HAP-1 (cell line): ENCODE measurements around the gene PHF2.

Source experiments
- DNase-seq, 2 experiments: peaks; one replicate each; pipeline ENCODE4 v3.0.0-alpha.2; 2016 to 2020; ENCODE audit warnings: low spot score in 2 of 2
- H3K27me3 ChIP-seq: fragments of 250-450 bp; sonication (Bioruptor Pico); 2 replicates; pipeline ENCODE4 v1.5.1; 2020; ENCODE audit warnings: low read depth, mild to moderate bottlenecking, moderate library complexity
- H3K36me3 ChIP-seq: fragments of 250-450 bp; sonication (Bioruptor Pico); replicated peaks from 2 replicates; pipeline ENCODE4 v1.5.1; 2020; ENCODE audit warnings: mild to moderate bottlenecking
- H3K4me1 ChIP-seq: fragments of 250-450 bp; sonication (Bioruptor Pico); 2 replicates; pipeline ENCODE4 v1.5.1; 2020; ENCODE audit warnings: mild to moderate bottlenecking
- H3K4me3 ChIP-seq: fragments of 250-450 bp; sonication (Bioruptor Pico); 2 replicates; pipeline ENCODE4 v1.5.1; 2020; ENCODE audit warnings: mild to moderate bottlenecking, moderate library complexity
- H3K9me3 ChIP-seq: fragments of 250-450 bp; sonication (Bioruptor Pico); 2 replicates; pipeline ENCODE4 v1.5.1; 2020; ENCODE audit warnings: mild to moderate bottlenecking, moderate library complexity
- in situ Hi-C: fragments of 300-500 bp; cut with MboI; formaldehyde crosslinking; loops from 3 replicates; pipeline ENCODE4 v1.14.3; 2020; ENCODE audit warnings: low sequenced_read_pairs, inconsistent platforms, mixed read lengths

Gene PHF2

DNA sequence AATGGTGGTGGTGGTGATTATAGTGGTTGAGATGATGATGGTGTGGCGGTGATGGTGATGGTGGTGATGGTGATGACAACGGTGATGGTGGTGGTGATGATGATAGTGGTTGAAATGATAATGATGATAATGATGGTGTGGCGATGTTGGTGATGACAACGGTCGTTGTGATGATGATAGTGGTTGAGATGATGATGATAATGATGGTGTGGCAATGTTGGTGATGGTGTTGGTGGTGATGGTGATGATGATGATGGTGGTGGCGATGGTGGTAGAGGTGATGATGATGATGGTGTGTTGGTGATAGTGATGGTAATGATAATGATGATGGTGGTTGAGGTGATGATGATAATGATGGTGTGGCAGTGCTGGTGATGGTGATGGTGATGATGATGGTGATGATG is 48.0 kb downstream of the PHF2 start:
- Histone ChIP-seq H3K4me1 (no peaks in the 10 kb centered on the region), H3K9me3 (no peaks in the 10 kb centered on the region; the same call in none of the 2 replicates), H3K4me3 (no peak overlapping the region), H3K27me3 (no peaks in the 10 kb centered on the region), H3K36me3 (no peaks in the 10 kb centered on the region)
- DNase-seq, result no peak
- in situ Hi-C loops, result no loop called here

DNA sequence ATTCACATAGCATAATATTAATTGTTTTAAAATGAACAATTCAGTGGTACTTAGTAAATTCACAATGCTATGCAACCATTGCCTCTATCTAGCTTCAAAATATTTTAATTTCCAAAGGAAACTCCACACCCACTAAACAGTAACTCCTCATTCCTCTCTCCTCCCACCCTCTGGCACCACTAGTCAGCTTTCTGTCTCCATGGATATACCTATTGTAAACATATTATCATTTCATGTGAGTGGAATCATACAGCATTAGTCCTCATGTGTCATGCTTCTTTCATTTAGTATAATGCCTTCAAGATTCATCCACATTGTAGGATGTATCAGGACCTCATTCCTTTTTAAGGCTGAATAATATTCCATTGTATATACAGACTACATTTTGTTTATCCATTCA is 48.6 kb downstream of the PHF2 start:
- in situ Hi-C loops, result no loop called here

DNA sequence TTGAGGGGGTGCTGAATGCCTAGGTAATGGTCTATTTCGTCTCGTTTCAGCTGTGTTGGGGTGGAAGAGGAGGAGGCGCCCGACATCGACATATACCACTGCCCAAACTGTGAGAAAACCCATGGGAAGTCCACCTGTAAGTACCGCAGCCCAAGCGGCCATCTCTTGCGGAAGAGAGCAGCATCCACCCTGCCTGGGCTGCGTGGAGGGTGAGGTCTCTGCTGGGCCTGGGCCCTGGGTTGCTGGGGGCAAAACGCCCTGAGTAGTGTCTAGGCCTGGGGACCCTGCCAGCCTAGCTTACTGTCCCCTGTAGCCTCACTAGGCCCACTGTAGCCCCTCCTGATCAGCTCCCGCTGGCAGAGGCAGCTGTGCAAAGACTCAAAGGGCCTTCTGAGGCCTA is 53.5 kb downstream of the PHF2 start:
- Histone ChIP-seq H3K9me3 (no peaks in the 10 kb centered on the region; the same call in none of the 2 replicates), H3K4me1 (no peaks in the 10 kb centered on the region), H3K27me3 (no peaks in the 10 kb centered on the region), H3K4me3 (no peak overlapping the region), H3K36me3 (no peaks in the 10 kb centered on the region)
- in situ Hi-C loops, result no loop called here
- DNase-seq, result no peak

More for the DNA sequence above, 48.6 kb downstream of the PHF2 start:
- Histone ChIP-seq H3K9me3 (no peaks in the 10 kb centered on the region; the same call in none of the 2 replicates), H3K4me3 (no peak overlapping the region), H3K36me3 (no peaks in the 10 kb centered on the region), H3K4me1 (no peaks in the 10 kb centered on the region), H3K27me3 (no peaks in the 10 kb centered on the region)
- DNase-seq, result no peak

DNA sequence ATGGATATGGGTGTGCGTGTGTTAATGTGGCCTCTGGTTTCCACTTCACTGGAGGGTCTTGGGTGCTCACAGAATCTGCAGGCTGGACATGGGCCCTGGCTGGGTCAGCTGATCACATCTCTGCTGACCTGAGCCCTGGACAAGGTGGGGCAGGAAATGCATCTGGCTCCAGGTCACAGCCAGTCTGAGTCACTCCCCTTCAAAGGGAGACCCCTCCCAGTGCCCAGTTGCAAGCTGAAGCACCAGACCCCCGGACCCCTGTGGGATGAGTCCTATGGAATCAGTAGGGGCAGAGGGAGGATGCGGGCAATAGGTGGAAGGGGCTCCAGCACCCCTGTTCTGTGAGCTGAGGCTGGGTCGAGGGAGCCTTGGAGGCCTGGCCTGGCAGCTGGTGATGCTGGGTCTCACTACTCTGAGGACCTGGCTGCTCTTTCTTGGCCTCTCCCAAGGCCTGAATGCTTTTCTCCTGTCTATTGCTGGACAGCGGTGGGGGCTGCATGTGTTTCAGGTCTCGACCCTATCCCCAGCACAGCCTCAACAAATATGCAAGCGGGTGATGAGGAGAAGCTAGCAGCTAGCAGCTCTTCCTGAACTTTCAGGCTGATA is 54.5 kb downstream of the PHF2 start:
- Histone ChIP-seq H3K27me3 (no peaks in the 10 kb centered on the region), H3K4me3 (no peak overlapping the region), H3K36me3 (no peaks in the 10 kb centered on the region), H3K9me3 (no peaks in the 10 kb centered on the region; the same call in none of the 2 replicates), H3K4me1 (no peaks in the 10 kb centered on the region)
- in situ Hi-C loops, result no loop called here
- no peak for DNase-seq

- Histone ChIP-seq H3K36me3 (peaks cover 9% of the 10 kb centered on the region), H3K4me1 (no peaks in the 10 kb centered on the region), H3K9me3 (peaks cover 3% of the 10 kb centered on the region; the same call in 1 of the 2 replicates), H3K27me3 (no peaks in the 10 kb centered on the region), H3K4me3 (no peak overlapping the region)
- no peak for DNase-seq
- in situ Hi-C loops, result no loop called here
These were observed 57.3 kb downstream of the PHF2 start for GRCh38 chr9:93633492-93634221.

DNA sequence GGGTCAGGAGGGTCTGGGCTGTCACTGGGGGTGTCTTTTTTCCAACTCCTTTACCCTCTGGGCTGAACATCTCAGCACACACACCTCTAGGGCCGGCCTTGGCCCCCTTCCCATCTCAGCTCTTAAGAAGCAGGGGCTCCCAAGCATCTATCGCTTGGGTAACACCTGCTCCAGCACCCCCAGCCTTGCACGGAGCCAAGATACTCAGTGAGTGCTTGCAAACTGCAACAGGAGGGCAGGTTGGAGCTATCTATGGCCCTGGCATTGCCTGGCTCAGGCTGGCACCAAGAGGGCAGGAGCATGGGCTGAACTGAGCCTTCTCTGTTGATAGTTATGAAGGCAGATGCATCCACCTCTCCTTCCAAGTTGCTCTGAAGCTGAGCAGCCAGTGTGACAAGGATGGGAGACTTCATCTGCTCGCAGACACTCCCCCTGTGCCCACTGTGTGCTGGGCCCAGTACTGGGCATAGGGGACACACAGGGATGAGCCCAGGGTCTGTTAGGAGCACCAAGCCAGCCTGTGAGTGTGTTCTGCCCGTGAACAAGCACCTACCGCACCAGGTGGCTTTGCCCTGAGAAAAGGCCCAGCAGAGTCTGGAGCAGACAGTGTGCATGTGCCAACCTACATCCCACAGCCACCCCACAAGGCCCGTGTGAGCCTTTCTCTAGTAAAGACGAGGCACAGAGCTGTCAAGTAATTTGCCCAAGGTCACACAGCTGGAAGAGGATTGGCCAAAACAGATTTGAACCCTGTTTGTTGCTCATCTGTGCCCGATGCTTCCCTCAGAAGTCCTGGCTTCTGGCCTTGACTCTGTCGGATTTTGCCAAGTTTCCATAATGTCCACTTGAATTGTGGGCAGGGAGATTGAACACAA is 58.2 kb downstream of the PHF2 start:
- Histone ChIP-seq H3K9me3 (peaks cover 5% of the 10 kb centered on the region; the same call in 1 of the 2 replicates), H3K27me3 (no peaks in the 10 kb centered on the region), H3K36me3 (peaks cover 9% of the 10 kb centered on the region), H3K4me1 (no peaks in the 10 kb centered on the region), H3K4me3 (no peak overlapping the region)
- in situ Hi-C loops, result no loop called here
- DNase-seq, result no peak

GRCh38 chr9:93635186-93636107 is 59.1 kb downstream of the PHF2 start:
- peak in 1 of 2 experiments; percentile 5 for DNase-seq
- H3K4me1 ChIP-seq, result no peaks in the 10 kb centered on the region; the same call in 1 of the 2 replicates
- no peaks in the 10 kb centered on the region for H3K27me3 ChIP-seq
- H3K4me3 ChIP-seq, result no peak overlapping the region
- peaks cover 5% of the 10 kb centered on the region; the same call in 1 of the 2 replicates for H3K9me3 ChIP-seq
- in situ Hi-C loops, result no loop called here
- peaks cover 13% of the 10 kb centered on the region for H3K36me3 ChIP-seq

DNA sequence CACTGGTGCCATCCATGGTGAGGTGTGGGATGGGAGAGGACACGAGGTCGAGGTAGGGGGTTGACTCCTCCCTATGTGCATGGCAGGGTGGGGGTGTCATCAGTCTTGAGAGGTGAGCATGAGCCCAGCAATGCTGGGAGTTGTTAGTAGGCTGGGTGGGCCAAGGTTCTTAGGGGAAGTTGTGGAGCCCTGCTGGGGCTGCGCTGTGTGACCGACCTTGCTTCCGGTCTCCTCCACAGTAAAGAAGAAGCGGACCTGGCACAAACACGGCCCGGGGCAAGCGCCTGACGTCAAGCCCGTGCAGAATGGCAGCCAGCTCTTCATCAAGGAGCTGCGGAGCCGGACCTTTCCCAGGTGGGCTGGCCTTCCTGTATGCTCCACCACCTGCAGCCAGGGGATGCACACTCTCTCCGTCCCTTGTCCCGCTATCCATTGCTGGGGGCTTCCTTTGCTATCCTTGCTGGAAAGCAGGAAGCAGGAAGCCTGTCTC is 59.8 kb downstream of the PHF2 start:
- in situ Hi-C loops, result no loop called here
- peaks cover 5% of the 10 kb centered on the region; the same call in 1 of the 2 replicates for H3K9me3 ChIP-seq
- peaks cover 5% of the 10 kb centered on the region for H3K4me1 ChIP-seq
- H3K27me3 ChIP-seq, result no peaks in the 10 kb centered on the region
- H3K4me3 ChIP-seq, result no peak overlapping the region
- peaks cover 13% of the 10 kb centered on the region for H3K36me3 ChIP-seq
- no peak for DNase-seq

- DNase-seq, result no peak
- in situ Hi-C loops, result no loop called here
- no peaks in the 10 kb centered on the region for H3K27me3 ChIP-seq
These were observed 60.3 kb downstream of the PHF2 start for GRCh38 chr9:93636667-93637066.

GRCh38 chr9:93637886-93638285 is 61.5 kb downstream of the PHF2 start:
- in situ Hi-C loops, result no loop called here
- Histone ChIP-seq H3K4me1 (peaks cover 17% of the 10 kb centered on the region), H3K27me3 (no peaks in the 10 kb centered on the region), H3K4me3 (no peak overlapping the region), H3K9me3 (peaks cover 5% of the 10 kb centered on the region; the same call in 1 of the 2 replicates), H3K36me3 (peaks cover 13% of the 10 kb centered on the region)
- DNase-seq, result no peak

More at GRCh38 chr9:93636667-93637066, 60.3 kb downstream of the PHF2 start:
- H3K4me1 ChIP-seq, result peaks cover 10% of the 10 kb centered on the region
- no peak overlapping the region for H3K4me3 ChIP-seq
- peaks cover 13% of the 10 kb centered on the region for H3K36me3 ChIP-seq
- H3K9me3 ChIP-seq, result peaks cover 5% of the 10 kb centered on the region; the same call in 1 of the 2 replicates

DNA sequence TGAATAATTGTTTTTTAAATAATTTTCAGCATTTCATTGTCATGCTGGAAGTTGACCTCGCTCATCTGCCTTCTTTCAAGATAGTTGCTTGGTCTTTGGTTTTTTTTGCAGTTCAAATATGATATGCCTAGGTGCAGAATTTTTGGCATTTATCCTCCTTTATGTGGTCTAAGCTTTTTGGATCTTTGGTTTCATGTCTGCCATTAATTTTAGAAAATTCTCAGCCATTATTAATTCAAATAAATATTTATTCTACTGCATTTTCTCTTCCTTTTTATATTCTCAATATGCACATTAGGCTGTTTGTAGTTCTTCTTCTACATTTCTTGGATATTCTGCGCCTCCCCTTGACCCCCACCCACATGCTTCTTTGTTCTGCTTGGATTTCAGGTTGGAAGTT is 63.6 kb downstream of the PHF2 start:
- Histone ChIP-seq H3K27me3 (no peaks in the 10 kb centered on the region), H3K4me3 (no peak overlapping the region), H3K4me1 (peaks cover 17% of the 10 kb centered on the region), H3K36me3 (peaks cover 13% of the 10 kb centered on the region), H3K9me3 (peaks cover 5% of the 10 kb centered on the region; the same call in 1 of the 2 replicates)
- no peak for DNase-seq
- in situ Hi-C loops, result no loop called here

GRCh38 chr9:93642961-93643360 is 66.6 kb downstream of the PHF2 start:
- H3K27me3 ChIP-seq, result no peaks in the 10 kb centered on the region
- in situ Hi-C loops, result no loop called here
- H3K4me1 ChIP-seq, result peaks cover 17% of the 10 kb centered on the region
- peaks cover 8% of the 10 kb centered on the region; the same call in 1 of the 2 replicates for H3K36me3 ChIP-seq
- peaks cover 5% of the 10 kb centered on the region; the same call in 1 of the 2 replicates for H3K9me3 ChIP-seq
- no peak for DNase-seq
- no peak overlapping the region for H3K4me3 ChIP-seq
